Natural killer cell (primary cell): ENCODE measurements around the gene EPS15. TPM values are rescaled to one million over a fixed set of nuclear protein-coding genes. Genes with fewer than 3 reads are reported as not detected.

Experiments used
- ATAC-seq, 3 donors: fragments of 150-1000 bp in 2 of 3; fragments of 200-7000 bp in 1 of 3; cut with Tn5 transposase; 1 replicate in 1 of 3; 2 replicates in 2 of 3; pipeline ENCODE4 v1.10.0; 2021; ENCODE audit warnings: mild to moderate bottlenecking in 2 of 3, moderate library complexity in 2 of 3
- DNase-seq, 2 donors: peaks; one replicate each; pipeline versions ENCODE4 v3.0.0 to v3.0.0-alpha.2; 2013 to 2021; ENCODE audit warnings: mixed read lengths in 1 of 2
- H3K27ac ChIP-seq: one replicate; pipeline ENCODE4 v1.5.1; 2013; ENCODE audit warnings: mild to moderate bottlenecking, low read length
- H3K27me3 ChIP-seq: one replicate; pipeline ENCODE4 v1.6.1; 2013; ENCODE audit warnings: low read length; ENCODE audit not compliant: control insufficient read depth, insufficient read depth
- H3K36me3 ChIP-seq: one replicate; pipeline ENCODE4 v1.6.1; 2013; ENCODE audit warnings: low read length; ENCODE audit not compliant: control insufficient read depth, insufficient read depth
- H3K4me1 ChIP-seq: one replicate; pipeline ENCODE4 v1.6.1; 2013; ENCODE audit warnings: low read length; ENCODE audit not compliant: control insufficient read depth, insufficient read depth
- H3K4me3 ChIP-seq: one replicate; pipeline ENCODE4 v1.5.1; 2013; ENCODE audit warnings: low read length
- H3K9me3 ChIP-seq: one replicate; pipeline ENCODE4 v1.6.1; 2013; ENCODE audit warnings: low read length; ENCODE audit not compliant: control insufficient read depth, insufficient read depth
- H3K27ac Mint-ChIP-seq, 2 donors: one replicate each; pipeline ENCODE4 v1.8.0; 2022; ENCODE audit warnings: mild to moderate bottlenecking in 2 of 2, mixed read lengths in 2 of 2, moderate library complexity in 1 of 2
- H3K27me3 Mint-ChIP-seq, 2 donors: one replicate each; pipeline ENCODE4 v1.8.0; 2022; ENCODE audit warnings: low read depth in 2 of 2, mixed read lengths in 2 of 2
- H3K36me3 Mint-ChIP-seq: one replicate; pipeline ENCODE4 v1.8.0; 2022; ENCODE audit warnings: mixed read lengths
- H3K4me1 Mint-ChIP-seq, 2 donors: one replicate each; pipeline ENCODE4 v1.8.0; 2022; ENCODE audit warnings: mixed read lengths in 2 of 2
- H3K4me3 Mint-ChIP-seq: one replicate; pipeline ENCODE4 v1.8.0; 2022; ENCODE audit warnings: mild to moderate bottlenecking, moderate library complexity, mixed read lengths
- H3K9me3 Mint-ChIP-seq, 2 donors: one replicate each; pipeline ENCODE4 v1.8.0; 2022; ENCODE audit warnings: mixed read lengths in 2 of 2
- CTCF ChIP-seq: fragments of 200-600 bp; IDR thresholded peaks from one replicate; pipeline ENCODE4 v1.8.0; 2022; ENCODE audit warnings: antibody characterized with exemption
- WGBS: methylation state at CpG from one replicate; pipeline ENCODE4 v1.1.7; 2013; ENCODE audit warnings: missing lambda C conversion rate; ENCODE audit not compliant: insufficient coverage; 5-methylcytosine and 5-hydroxymethylcytosine counted together
- intact Hi-C: fragments of 100-400 bp; cut with micrococcal nuclease; formaldehyde crosslinking; loops from one replicate; pipeline ENCODE4 v1.14.2; 2022
- total RNA-seq, 4 donors: library from RNA; stranded (reverse); fragments of 120-200 nt in 1 of 4; gene quantifications; one replicate each; pipeline versions ENCODE4 v1.2.3 to v1.2.4, GENCODE V29; 2013 to 2022

The EPS15 gene
- total RNA-seq, 3 donors from 2014 or later (not counting 1 experiment from before 2014, with no cell fraction given): 92.7 to 127 (median 93.5) TPM

- Histone ChIP-seq H3K9me3 (no peaks in the 10 kb centered on the region), H3K4me1 (no peaks in the 10 kb centered on the region), H3K36me3 (no peaks in the 10 kb centered on the region), H3K27me3 (no peaks in the 10 kb centered on the region), H3K4me3 (no peak overlapping the region), H3K27ac (no peak overlapping the region)
- no peak for TF ChIP-seq CTCF
- no peaks in the 10 kb centered on the region for H3K36me3 Mint-ChIP-seq
- DNase-seq (no peak), ATAC-seq (no peak)
- H3K27ac Mint-ChIP-seq: no peak overlapping the region
- no peaks in the 10 kb centered on the region for H3K4me1 Mint-ChIP-seq
- H3K27me3 Mint-ChIP-seq: peaks cover 12 to 16% of the 10 kb centered on the region in 2 donors
- no peak overlapping the region for H3K4me3 Mint-ChIP-seq
- intact Hi-C loops: no loop called here
- H3K9me3 Mint-ChIP-seq: no peaks in the 10 kb centered on the region
These were observed 195.3 kb downstream of the EPS15 start for GRCh38 chr1:51323778-51324177.

DNA sequence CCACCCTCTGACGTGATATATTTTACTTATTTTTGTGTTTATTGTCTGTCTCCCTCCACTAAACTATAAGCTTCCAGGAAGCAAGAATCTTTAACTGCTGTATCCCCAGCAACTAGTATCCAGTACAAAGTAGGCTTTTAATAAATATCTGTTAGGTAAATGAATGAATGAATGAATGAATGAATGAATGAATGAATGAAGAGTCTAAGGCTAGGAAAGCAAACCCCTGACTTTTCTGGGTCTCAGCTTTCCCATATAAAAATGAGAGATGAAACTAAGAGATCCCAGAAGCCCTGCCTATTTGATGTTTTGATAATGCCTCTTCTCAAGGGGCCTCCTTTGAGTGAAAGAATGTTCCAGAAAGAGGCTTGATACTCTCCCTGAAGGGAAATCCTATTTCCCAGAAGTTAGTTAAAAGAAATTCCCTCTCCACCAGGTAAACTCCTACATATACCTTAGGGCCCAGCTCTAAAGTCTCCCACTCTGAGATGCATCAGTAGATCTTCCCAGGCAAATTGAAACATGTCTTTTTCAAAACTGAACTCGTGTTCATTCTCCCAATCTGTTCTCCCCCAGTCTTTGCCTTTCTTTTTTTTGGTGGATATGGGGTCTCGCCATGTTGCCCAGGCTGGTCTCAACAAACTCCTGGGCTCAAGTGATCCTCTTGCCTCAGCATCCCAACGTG, 196.5 kb downstream of the EPS15 start:
- no peak for TF ChIP-seq CTCF
- Histone ChIP-seq H3K27me3 (no peaks in the 10 kb centered on the region), H3K27ac (no peak overlapping the region), H3K4me1 (no peaks in the 10 kb centered on the region), H3K4me3 (no peak overlapping the region), H3K9me3 (no peaks in the 10 kb centered on the region), H3K36me3 (no peaks in the 10 kb centered on the region)
- intact Hi-C loops: no loop called here
- no peaks in the 10 kb centered on the region for H3K9me3 Mint-ChIP-seq
- no peak overlapping the region for H3K4me3 Mint-ChIP-seq
- ATAC-seq: no peak
- H3K27ac Mint-ChIP-seq: no peak overlapping the region
- H3K27me3 Mint-ChIP-seq: peaks cover 6 to 8% of the 10 kb centered on the region in 2 donors
- no peaks in the 10 kb centered on the region for H3K4me1 Mint-ChIP-seq
- no peaks in the 10 kb centered on the region for H3K36me3 Mint-ChIP-seq
- 83% methylated on average over 3 of the region's 4 CpGs for WGBS
- no peak for DNase-seq

GRCh38 chr1:51321924-51322280, 197.2 kb downstream of the EPS15 start:
- ATAC-seq (no peak), DNase-seq (no peak)
- Mint-ChIP-seq H3K27me3 (peaks cover 6 to 8% of the 10 kb centered on the region in 2 donors), H3K36me3 (no peaks in the 10 kb centered on the region), H3K4me3 (no peak overlapping the region), H3K9me3 (no peaks in the 10 kb centered on the region), H3K4me1 (no peaks in the 10 kb centered on the region), H3K27ac (no peak overlapping the region)
- no peak overlapping the region for H3K4me3 ChIP-seq
- H3K27me3 ChIP-seq: no peaks in the 10 kb centered on the region
- WGBS: 76% methylated on average over 2 of the region's 2 CpGs
- TF ChIP-seq CTCF: no peak
- H3K27ac ChIP-seq: no peak overlapping the region
- no peaks in the 10 kb centered on the region for H3K4me1 ChIP-seq
- H3K36me3 ChIP-seq: no peaks in the 10 kb centered on the region
- H3K9me3 ChIP-seq: no peaks in the 10 kb centered on the region
- intact Hi-C loops: no loop called here
